GM19035 (cell line): Measurements from ENCODE around the gene SDK2.

Source experiments
- ATAC-seq: cut with Tn5 transposase; IDR thresholded peaks from one replicate; pipeline ENCODE4 v1.9.1; 2021; ENCODE audit not compliant: unreplicated experiment

SDK2 gene

DNA sequence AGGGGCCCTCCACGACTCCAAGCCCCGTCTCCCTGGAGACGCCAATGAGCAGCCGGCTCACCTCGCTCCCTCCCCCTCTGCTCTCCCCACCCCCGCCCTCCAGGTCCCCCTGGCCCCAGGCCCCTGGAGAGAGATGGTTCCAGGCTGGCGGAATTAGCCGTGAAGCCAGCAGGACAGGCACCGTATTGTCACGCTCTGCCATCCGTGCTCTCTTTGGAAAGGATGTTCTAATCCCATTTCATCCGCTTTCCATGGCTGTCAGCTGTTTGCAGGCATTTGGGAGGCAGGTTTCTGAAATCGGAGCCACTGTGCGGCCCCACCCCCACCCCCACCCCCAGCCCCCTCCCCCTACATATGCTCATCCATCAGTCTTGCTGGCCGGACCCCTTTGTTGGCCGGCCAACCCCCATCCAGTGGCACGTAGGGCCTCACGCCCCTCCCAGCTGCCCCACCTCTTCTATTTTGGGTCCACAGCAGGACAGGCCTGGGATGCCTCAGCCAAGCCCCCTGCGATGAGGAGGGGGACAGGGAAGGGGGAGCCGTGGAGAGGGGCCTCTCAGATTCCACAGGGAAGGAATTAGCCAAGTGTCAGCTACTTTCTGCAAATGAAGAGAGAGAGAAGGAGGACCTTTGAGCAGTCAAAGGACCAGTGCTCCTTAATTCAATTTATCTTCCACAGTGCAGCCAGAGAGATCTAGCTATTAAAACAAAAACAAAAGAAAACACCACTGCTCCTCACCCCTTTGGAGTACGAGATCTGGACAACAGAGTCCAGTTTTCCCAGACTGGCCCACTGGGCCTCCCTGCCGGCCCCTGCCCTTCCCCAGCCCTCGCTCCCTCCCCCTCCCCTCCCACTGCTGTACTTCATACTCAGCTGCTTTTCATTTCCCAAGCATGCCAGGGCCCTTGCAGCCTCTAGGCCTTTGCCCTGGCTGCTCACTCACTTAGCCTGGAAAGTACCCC, 30.7 kb downstream of the SDK2 start:
- no peak for ATAC-seq

DNA sequence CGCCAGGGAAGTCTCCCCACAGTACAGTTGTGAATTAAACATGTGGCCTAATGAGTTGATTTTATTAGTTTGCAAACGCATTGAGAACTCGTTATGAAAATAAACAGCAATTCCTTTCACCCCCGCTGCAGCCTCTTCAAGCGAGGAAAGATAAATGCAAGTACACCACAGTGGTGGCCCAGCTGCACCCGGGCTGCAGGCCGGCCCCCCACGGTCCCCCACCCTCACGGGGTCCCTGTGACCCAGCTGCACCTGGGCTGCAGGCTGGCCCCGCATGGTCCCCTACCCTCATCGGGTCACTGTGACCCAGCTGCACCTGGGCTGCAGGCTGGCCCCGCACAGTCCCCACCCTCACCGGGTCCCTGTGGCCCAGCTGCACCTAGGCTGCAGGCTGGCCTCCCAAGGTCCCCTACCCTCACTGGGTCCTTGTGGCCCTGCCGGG, 32.2 kb downstream of the SDK2 start:
- no peak for ATAC-seq

DNA sequence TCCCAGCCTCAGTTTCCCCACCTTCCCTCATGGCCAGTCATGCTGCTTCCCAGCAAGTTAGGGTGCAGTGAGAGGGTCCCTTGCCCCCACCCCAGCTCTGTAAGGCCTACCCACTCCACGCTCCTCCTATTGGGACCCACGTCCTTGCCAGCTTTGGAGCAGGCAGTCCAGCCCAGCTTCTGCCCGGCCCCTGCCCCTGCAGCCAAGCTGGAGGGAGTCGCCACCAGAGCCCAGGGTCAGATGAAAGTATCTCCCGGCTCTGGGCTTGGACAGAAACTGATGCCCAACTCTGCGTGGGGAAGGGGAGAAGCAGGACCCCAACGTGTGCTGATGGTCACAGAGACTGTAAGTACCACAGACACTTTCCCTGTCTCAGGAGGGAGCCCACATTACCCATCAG, 32.6 kb downstream of the SDK2 start:
- ATAC-seq: no peak

- ATAC-seq: no peak
These were observed 33.8 kb downstream of the SDK2 start for GRCh38 chr17:73610331-73610911.

DNA sequence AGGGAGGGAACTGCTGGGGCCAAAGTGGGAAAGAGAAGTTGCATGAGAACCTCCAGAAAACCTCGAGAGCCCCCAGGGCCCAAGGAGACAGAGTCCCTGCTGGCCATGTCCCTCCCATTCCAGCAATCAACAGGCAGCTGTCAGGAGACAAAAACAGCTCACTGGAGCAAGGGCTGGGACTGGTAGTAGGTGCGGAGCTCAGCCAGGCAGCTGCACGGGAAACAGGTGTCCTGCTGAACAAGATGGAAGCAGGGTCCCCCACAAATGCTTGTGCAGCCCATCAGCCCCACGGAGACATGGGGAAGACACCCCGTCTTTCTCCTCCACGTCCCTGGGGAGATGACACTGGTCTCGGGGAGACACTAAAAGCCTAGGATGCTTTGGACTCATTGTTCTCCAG, 34.5 kb downstream of the SDK2 start:
- ATAC-seq: no peak

GRCh38 chr17:73609060-73609459, 35.2 kb downstream of the SDK2 start:
- ATAC-seq: no peak

DNA sequence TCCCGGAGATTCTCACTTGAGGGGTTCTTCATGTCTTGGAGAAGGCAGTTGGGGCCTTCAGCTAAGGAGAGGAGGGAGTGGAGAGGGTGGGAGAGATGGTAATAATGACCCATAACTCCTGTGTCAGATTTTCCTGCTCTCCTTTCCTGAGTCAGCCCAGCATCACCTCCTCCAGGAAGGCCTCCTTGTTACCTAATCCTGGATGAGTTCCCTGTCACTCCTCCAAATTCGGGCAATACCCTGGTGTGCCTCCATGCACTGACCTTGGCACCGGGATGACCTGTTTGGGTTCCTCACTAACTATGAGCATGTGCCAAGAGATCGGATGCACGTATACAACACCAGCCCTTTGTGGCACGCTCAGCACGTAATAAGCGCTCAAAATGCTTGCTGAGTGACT, 38.8 kb downstream of the SDK2 start:
- ATAC-seq: no peak

- ATAC-seq: no peak
These were observed 39.8 kb downstream of the SDK2 start for GRCh38 chr17:73604476-73604875.

- no peak for ATAC-seq
These were observed 40.3 kb downstream of the SDK2 start for GRCh38 chr17:73603971-73604370.

GRCh38 chr17:73600103-73600871, 44.0 kb downstream of the SDK2 start:
- ATAC-seq: no peak

GRCh38 chr17:73599599-73599998, 44.6 kb downstream of the SDK2 start:
- no peak for ATAC-seq

DNA sequence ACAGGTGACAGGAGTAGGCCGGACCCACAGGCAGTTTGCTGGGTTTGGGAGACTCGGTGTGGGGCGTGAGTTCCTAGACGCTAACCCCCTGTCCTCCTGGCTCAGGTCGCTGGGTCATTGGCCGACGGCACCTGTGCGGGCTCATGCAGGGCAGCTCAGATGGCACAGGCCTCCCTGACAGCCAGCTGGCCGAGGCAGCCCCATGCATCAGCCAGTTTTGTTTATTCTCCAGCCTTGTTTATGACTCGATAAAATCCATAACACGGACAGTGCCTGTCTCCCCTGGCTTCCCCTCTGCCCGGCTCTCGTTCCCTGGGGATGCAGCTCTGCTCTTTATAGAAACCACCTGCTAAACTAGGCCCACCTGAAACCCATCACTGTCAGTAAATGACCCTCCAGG, 46.0 kb downstream of the SDK2 start:
- no peak for ATAC-seq

- no peak for ATAC-seq
These were observed 48.3 kb downstream of the SDK2 start for GRCh38 chr17:73595931-73596330.

- no peak for ATAC-seq
These were observed 48.8 kb downstream of the SDK2 start for GRCh38 chr17:73595479-73595878.

DNA sequence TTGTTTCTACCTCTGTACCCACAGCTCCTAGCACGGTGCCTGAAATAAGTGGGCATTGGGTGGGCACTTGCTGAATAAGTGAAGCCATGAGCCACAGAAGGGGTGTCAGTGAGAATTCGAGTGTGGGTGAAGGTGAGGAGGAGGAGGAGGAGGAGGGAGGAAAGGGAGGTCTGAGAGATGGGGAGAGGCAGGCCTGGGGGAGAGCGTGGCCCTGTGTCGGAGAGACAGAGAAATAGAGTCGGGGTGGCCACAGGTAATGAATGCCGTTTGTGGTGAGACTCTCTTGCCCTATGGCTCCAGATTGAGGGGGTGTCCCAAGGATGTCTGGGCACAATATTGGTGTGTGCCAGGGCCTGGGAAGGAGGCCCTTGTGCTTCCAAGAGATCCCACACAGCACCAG, 49.2 kb downstream of the SDK2 start:
- no peak for ATAC-seq

- no peak for ATAC-seq
These were observed 49.6 kb downstream of the SDK2 start for GRCh38 chr17:73594598-73594997.

GRCh38 chr17:73594025-73594424, 50.2 kb downstream of the SDK2 start:
- no peak for ATAC-seq

- no peak for ATAC-seq
These were observed 50.8 kb downstream of the SDK2 start for GRCh38 chr17:73593249-73593965.

DNA sequence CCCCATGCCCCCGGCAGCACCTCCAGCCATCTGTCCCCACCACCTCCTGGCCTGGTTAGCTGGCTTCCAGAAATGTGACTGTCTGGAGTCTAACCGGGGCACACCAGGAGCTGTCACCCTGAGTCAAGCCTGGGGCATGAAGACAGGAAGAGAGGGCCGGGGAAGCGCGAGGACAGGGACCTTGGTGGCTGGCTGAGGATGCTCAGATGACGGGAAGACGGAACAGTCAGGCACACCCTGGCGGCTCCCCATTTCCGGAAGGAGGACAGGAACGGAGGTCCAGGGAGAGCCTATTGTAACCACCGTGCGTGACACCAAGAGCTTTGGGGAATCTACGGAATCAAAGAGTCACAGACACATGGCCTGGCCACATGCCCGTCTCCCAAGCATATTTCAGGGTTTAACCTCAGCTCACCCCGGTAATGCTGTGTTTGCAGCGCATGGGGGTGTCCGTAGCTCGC, 51.7 kb downstream of the SDK2 start:
- no peak for ATAC-seq

DNA sequence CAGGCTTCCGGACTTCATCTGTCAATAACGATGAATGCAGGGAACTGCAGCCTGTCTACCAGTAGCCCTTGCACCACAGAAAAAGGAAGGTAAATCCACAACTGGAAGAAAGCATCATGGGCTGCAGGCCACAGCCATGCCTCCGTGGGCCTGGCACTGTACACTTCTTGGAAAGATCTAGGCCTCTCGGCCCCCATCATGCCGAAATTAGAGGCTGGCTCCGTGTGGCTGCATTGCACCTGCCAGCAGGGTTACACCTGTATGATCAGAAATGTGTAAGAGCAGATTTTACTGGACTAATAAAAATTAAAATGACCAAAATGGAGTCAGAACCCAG, 52.2 kb downstream of the SDK2 start:
- ATAC-seq: no peak
